Skeletal muscle satellite cell (primary cell): Measurements from ENCODE around the gene DMXL1.

Experiments
- H3K27me3 ChIP-seq: 2 replicates; pipeline ENCODE4 v1.7.0; 2013; ENCODE audit warnings: low read length; ENCODE audit not compliant: control insufficient read depth, insufficient read depth
- H3K36me3 ChIP-seq: 2 replicates; pipeline ENCODE4 v1.7.0; 2013; ENCODE audit warnings: mild to moderate bottlenecking, control low read depth, low read length; ENCODE audit not compliant: insufficient read depth
- H3K4me1 ChIP-seq: 2 replicates; pipeline ENCODE4 v1.7.0; 2013; ENCODE audit warnings: low read length; ENCODE audit not compliant: control insufficient read depth, insufficient read depth
- H3K4me2 ChIP-seq: 2 replicates; pipeline ENCODE4 v1.7.0; 2013; ENCODE audit warnings: mild to moderate bottlenecking, low read length
- H3K4me3 ChIP-seq: 2 replicates; pipeline ENCODE4 v1.7.0; 2013; ENCODE audit warnings: low read length
- H3K9ac ChIP-seq: 2 replicates; pipeline ENCODE4 v1.7.0; 2013; ENCODE audit warnings: mild to moderate bottlenecking, low read depth, low read length, moderate library complexity
- H3K9me3 ChIP-seq: replicated peaks from 2 replicates; pipeline ENCODE4 v1.7.0; 2013; ENCODE audit warnings: mild to moderate bottlenecking, control low read depth, low read length

DMXL1 gene

DNA sequence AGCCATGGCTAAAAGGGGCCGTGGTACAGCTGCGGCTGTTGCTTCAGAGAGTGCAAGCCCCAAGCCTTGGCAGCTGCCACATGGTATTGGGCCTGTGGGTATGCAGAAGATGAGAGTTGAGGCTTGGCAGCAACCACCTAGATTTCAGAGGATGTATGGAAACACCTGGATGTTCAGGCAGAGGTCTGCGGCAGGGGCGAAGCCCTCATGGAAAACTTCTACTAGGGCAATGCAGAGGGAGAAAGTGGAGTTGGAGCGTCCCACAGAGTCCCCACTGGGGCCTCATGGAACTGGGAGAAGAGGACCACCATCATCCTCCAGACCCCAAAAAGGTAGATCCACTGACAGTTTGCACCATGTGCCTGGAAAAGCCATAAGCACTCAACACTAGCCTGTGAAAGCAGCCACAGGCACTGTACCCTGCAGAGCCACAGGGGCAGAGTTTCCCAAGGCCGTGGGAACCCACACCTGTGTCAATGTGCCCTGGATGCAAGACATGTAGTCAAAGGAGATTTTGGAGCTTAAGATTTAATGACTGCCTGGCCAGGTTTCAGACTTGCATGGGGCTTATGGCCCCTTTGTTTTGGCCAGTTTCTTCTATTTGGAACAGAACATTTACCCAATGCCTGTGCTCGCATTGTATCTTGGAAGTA is 65.9 kb downstream of the DMXL1 start:
- no peaks in the 10 kb centered on the region for H3K27me3 ChIP-seq
- H3K36me3 ChIP-seq = peaks cover 23% of the 10 kb centered on the region
- H3K4me3 ChIP-seq = no peak overlapping the region
- no peak overlapping the region for H3K4me2 ChIP-seq
- no peaks in the 10 kb centered on the region for H3K9me3 ChIP-seq
- no peaks in the 10 kb centered on the region for H3K4me1 ChIP-seq
- no peak overlapping the region for H3K9ac ChIP-seq

DNA sequence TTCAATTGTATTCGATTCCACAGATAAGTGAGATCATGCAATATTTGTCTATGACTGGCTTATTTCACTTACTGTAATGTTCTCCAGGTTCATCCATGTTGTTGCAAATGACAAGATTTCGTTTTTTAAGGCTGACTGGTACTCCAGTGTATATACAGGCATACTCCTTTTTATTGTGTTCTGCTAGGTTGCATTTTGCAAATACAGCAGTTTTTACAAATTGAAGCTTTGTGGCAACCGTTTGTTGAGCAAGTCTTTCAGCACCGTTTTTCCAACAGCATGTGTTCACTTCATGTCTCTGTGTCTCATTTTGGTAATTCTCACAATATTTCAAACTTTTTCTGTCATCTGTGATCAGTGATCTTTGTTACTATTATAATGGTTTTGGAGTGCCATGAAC is 82.7 kb downstream of the DMXL1 start:
- Histone ChIP-seq H3K36me3 (peaks cover 18% of the 10 kb centered on the region), H3K4me2 (no peak overlapping the region), H3K4me3 (no peak overlapping the region), H3K4me1 (no peaks in the 10 kb centered on the region), H3K27me3 (no peaks in the 10 kb centered on the region), H3K9me3 (no peaks in the 10 kb centered on the region), H3K9ac (no peak overlapping the region)

DNA sequence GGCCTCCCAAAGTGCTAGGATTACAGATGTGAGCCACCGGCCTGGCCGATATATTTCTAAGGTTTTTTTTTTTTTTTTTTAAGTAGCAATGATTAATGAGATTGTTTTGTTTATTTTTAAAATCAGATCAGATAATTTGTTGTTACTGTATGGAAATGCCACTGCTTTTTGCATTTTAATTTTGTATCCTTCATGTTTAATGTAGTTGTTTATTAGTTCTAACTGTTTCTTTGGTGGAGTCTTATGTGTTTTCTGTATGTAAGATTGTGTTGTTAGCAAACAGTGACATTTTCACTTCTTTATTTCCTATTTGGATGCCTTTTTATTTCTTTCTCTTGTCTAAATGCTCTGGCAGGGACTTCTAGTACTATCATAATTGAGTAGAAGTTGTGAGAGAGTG is 87.3 kb downstream of the DMXL1 start:
- Histone ChIP-seq H3K9me3 (no peaks in the 10 kb centered on the region), H3K4me1 (no peaks in the 10 kb centered on the region), H3K36me3 (peaks cover 3% of the 10 kb centered on the region), H3K4me2 (no peak overlapping the region), H3K4me3 (no peak overlapping the region), H3K27me3 (no peaks in the 10 kb centered on the region), H3K9ac (no peak overlapping the region)

DNA sequence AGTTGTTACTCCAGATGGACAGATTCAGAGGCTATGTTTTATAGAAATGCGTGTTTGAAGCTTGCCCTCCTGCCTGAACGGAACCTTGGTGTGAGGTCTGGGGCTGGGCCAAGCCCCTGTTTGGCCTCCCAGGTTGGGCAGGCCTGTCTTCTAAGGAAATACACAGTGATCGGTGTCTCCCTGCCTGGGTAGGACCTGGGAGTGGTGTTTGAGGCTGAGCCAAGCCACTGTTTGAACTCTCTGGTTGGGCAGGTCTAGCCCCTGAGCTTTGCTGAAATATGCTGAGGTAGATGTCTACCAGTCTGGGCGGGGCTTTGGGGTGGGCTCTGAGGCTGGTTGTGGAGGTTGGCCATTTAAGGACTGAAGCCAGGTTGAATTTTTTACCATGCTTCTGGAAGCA is 90.5 kb downstream of the DMXL1 start:
- Histone ChIP-seq H3K36me3 (peaks cover 5% of the 10 kb centered on the region), H3K9me3 (no peaks in the 10 kb centered on the region), H3K4me2 (no peak overlapping the region), H3K4me1 (no peaks in the 10 kb centered on the region), H3K9ac (no peak overlapping the region), H3K27me3 (no peaks in the 10 kb centered on the region), H3K4me3 (no peak overlapping the region)

DNA sequence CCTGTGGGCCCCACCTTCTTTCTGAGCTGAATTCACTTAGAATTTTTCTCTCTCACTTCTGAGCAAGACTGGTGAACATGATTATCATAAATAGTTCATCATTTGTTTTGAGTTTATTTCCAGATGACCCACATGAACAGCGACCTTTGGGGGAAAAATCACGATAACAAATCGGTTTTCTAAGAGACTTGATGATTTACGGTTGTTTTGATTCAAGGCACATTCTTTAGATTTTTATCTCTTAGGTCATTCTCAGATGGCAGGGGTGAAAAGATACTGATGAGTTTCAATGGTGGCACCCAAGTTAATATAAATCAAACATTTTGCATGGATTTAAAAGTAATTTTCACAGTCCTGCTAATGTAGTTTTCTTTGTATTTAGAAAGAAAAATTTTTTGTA is 95.1 kb downstream of the DMXL1 start:
- Histone ChIP-seq H3K9ac (no peak overlapping the region), H3K4me2 (no peak overlapping the region), H3K4me3 (no peak overlapping the region), H3K4me1 (no peaks in the 10 kb centered on the region), H3K36me3 (peaks cover 5% of the 10 kb centered on the region), H3K9me3 (no peaks in the 10 kb centered on the region), H3K27me3 (no peaks in the 10 kb centered on the region)

DNA sequence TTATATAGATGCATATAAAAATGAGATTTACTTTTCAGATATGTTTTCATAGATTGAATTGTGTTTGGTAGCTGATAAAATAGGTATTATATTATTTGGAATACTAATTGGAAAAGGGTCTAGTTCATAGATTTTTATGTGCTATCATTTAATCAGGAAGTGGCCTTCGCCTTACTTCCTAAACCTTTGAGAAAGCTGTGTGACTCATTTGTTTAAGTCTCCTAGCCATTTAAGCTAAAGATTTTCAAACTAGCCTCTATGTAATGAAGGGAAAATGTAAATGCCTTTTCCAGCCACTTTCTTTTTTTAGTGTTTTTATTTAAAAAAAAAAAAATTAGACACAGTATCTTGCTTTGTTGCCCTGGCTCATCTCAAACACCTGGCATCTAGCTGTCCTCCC is 97.5 kb downstream of the DMXL1 start:
- Histone ChIP-seq H3K4me1 (no peaks in the 10 kb centered on the region), H3K4me2 (no peak overlapping the region), H3K36me3 (peaks cover 5% of the 10 kb centered on the region), H3K9me3 (no peaks in the 10 kb centered on the region), H3K9ac (no peak overlapping the region), H3K27me3 (no peaks in the 10 kb centered on the region), H3K4me3 (no peak overlapping the region)

DNA sequence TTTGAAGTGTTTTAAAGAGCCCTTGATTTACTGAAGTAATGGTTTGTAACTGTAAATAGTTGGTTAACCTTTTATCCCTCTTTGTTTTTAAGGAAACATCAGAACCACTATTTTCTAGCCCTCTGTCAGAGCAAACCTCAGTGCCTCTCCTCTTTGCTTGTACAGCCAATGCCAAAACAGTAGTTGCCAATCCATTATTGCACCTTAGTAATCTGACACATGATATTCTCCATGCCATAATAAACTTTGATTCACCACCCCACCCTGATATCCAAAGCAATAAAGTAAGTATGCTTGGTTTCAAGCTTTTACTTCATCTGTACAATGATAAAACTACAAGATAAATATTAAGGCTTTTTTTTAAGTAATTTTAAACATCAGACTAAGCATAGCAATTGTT is 100.8 kb downstream of the DMXL1 start:
- H3K27me3 ChIP-seq = no peaks in the 10 kb centered on the region
- H3K36me3 ChIP-seq = no peaks in the 10 kb centered on the region
- H3K4me3 ChIP-seq = no peak overlapping the region
- H3K9ac ChIP-seq = no peak overlapping the region
- no peak overlapping the region for H3K4me2 ChIP-seq
- H3K9me3 ChIP-seq = no peaks in the 10 kb centered on the region
- H3K4me1 ChIP-seq = no peaks in the 10 kb centered on the region

DNA sequence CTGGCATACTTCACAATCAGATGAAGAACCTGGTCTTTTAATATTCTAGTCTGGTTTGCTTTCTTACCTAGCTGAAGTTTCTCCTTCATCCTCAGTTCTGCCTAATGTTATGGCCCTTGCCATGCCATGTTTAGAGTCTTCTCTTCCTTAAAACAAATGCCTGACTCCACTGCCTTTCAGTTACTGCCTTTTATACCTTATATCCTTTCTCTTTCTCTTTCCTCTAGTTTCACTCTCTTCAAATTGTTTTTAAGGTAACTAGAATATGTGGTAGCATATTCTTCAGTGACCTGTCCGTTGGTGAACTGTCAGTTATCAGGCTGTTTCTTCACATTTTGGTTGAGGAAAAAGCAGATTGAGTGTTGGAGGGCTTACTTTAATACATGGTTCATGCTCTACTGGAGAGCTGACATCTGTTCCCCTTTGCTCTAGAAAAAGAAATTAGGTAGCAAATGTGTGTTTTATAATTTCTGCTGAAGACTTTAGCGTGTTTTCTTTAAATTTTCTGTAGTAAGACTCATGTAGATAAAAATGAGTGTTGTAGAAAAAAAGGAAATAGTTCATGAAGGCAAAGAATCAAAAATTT is 103.8 kb downstream of the DMXL1 start:
- H3K4me1 ChIP-seq = no peaks in the 10 kb centered on the region
- peaks cover 4% of the 10 kb centered on the region for H3K36me3 ChIP-seq
- H3K9ac ChIP-seq = no peak overlapping the region
- no peak overlapping the region for H3K4me3 ChIP-seq
- no peaks in the 10 kb centered on the region for H3K27me3 ChIP-seq
- no peaks in the 10 kb centered on the region for H3K9me3 ChIP-seq
- H3K4me2 ChIP-seq = no peak overlapping the region

DNA sequence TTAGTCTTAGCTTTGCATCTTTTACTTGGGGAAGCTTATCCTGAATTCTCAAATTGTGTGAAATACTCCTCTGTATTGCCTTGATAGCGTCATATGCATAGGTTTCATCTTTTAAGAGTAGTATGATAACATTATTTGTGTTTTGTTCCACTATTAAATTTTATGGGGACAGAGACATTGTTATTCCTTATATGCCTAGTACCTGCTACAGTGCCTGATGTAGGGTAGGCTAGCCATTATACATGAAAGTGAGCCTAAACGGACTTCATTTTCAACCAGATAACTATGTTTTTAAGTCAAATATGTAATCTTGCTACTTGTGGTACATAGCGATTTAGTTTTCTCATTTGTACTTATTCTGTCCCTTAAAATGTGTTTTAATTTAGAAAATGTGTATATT is 105.9 kb downstream of the DMXL1 start:
- Histone ChIP-seq H3K4me3 (no peak overlapping the region), H3K4me1 (peaks cover 6% of the 10 kb centered on the region), H3K9me3 (no peaks in the 10 kb centered on the region), H3K27me3 (no peaks in the 10 kb centered on the region), H3K4me2 (no peak overlapping the region), H3K36me3 (peaks cover 4% of the 10 kb centered on the region), H3K9ac (no peak overlapping the region)

DNA sequence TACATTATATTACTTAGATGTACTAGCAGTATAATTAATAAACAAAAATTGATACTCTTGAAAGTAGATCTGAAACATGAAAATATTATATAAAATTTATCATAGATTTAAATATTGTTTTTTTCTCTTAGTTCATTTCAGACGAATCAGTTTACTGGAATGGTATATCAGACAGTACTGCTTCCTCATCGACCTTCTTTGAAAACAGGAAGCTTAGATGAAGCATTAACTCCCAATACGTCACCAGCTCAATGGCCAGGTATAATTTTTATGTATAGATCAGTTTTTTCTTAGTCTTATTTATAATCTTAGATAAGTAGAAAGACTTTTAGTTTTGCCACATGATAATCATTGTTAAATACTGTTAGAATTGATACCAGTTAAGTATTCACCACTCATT is 106.3 kb downstream of the DMXL1 start:
- H3K9me3 ChIP-seq = no peaks in the 10 kb centered on the region
- H3K4me3 ChIP-seq = no peak overlapping the region
- H3K27me3 ChIP-seq = no peaks in the 10 kb centered on the region
- H3K36me3 ChIP-seq = peaks cover 4% of the 10 kb centered on the region
- no peak overlapping the region for H3K9ac ChIP-seq
- H3K4me1 ChIP-seq = peaks cover 6% of the 10 kb centered on the region
- H3K4me2 ChIP-seq = no peak overlapping the region

DNA sequence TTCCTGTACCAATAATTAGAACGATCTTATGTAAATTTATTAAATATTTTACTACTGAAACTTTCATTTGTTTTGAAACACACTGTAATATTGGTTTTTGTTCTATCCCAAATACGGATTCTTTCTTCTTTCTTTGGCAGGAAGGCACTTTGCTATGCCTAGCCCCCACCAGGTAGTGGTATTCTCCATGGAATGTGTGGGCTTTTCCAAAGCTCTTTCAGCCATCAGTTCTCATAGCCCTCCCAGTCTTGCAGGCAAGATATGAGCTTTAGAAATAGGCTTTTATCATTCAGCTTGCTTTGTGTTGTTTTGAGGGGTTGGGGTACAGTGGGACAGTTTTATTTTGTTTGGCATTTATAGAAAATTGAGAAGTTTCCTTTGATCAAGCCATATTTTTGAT is 107.5 kb downstream of the DMXL1 start:
- Histone ChIP-seq H3K4me3 (no peak overlapping the region), H3K4me2 (no peak overlapping the region), H3K9ac (no peak overlapping the region), H3K9me3 (no peaks in the 10 kb centered on the region), H3K27me3 (no peaks in the 10 kb centered on the region), H3K36me3 (peaks cover 4% of the 10 kb centered on the region), H3K4me1 (peaks cover 6% of the 10 kb centered on the region)
